ENCODE results near the gene KRT84.

GRCh38 chr12:52379536-52379935 lies 5.9 kb downstream of the KRT84 start:
- TF ChIP-seq CTCF (IDR thresholded peaks at IDR 0.05; ENCODE audit: insufficient read depth, low read length) (no peak), GABPA (IDR thresholded peaks at IDR 0.05; ENCODE audit: low read depth) (no peak), POLR2AphosphoS5 (IDR thresholded peaks at IDR 0.05; ENCODE audit: low read depth) (no peak), REST (IDR thresholded peaks at IDR 0.05; ENCODE audit: insufficient replicate concordance, low read depth) (no peak), SPI1 (IDR thresholded peaks at IDR 0.05; ENCODE audit: borderline replicate concordance, low read depth) (no peak)

Measured in HL-60 (cell line).